ENCODE data around the gene TSPEAR.
"Not testable (repeated sequence)": the region's sequence is repeated elsewhere in the genome, so short reads cannot be mapped to it uniquely, and the experiment has no call there.

GRCh38 chr21:44590897-44591800 lies 120.2 kb downstream of the TSPEAR start:
- TF ChIP-seq, protein P1, sequence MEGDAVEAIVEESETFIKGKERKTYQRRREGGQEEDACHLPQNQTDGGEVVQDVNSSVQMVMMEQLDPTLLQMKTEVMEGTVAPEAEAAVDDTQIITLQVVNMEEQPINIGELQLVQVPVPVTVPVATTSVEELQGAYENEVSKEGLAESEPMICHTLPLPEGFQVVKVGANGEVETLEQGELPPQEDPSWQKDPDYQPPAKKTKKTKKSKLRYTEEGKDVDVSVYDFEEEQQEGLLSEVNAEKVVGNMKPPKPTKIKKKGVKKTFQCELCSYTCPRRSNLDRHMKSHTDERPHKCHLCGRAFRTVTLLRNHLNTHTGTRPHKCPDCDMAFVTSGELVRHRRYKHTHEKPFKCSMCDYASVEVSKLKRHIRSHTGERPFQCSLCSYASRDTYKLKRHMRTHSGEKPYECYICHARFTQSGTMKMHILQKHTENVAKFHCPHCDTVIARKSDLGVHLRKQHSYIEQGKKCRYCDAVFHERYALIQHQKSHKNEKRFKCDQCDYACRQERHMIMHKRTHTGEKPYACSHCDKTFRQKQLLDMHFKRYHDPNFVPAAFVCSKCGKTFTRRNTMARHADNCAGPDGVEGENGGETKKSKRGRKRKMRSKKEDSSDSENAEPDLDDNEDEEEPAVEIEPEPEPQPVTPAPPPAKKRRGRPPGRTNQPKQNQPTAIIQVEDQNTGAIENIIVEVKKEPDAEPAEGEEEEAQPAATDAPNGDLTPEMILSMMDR (IDR thresholded peaks at IDR 0.05) = not testable (repeated sequence)
- not testable (repeated sequence) for TF ChIP-seq POLR2A (IDR thresholded peaks at IDR 0.05)
